AG10803 (cell line): Measurements from ENCODE around the gene BABAM2.
A peak's percentile ranks its signal among the peaks of the same experiment; 100 is the strongest.

Experiments used
- DNase-seq: peaks from one replicate; pipeline ENCODE4 v3.0.0; 2010; ENCODE audit warnings: low read depth
- H3K4me3 ChIP-seq: 2 replicates; pipeline ENCODE4 v1.5.1; 2011; ENCODE audit warnings: mild to moderate bottlenecking, low read length, control low read depth
- TF ChIP-seq, protein P1 (sequence below): conservative IDR thresholded peaks from 2 replicates; pipeline ENCODE4 v1.5.1; 2011; ENCODE audit warnings: mild to moderate bottlenecking, low read length, control low read depth, inconsistent platforms

The BABAM2 gene

DNA sequence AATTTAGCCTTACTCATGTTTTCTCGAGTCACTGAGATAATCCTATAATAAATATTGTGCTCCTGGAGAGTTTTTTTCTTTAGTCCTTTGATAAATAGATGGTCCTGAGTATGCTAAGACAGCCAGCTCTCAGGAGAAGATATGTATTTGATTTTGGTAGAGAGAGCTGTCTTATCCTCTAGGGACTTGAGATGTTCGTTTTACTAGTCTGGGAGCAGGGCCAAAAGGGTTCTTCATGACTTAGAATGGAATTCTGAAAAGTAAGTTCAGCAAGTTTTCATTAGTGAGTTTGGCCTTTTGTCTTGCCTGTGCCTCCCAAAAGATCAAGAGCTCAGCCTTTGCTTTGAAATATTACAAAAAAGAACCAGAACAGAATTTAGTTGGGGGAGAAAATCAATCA lies 246.7 kb downstream of the BABAM2 start:
- H3K4me3 ChIP-seq = no peak overlapping the region
- TF ChIP-seq, protein P1, sequence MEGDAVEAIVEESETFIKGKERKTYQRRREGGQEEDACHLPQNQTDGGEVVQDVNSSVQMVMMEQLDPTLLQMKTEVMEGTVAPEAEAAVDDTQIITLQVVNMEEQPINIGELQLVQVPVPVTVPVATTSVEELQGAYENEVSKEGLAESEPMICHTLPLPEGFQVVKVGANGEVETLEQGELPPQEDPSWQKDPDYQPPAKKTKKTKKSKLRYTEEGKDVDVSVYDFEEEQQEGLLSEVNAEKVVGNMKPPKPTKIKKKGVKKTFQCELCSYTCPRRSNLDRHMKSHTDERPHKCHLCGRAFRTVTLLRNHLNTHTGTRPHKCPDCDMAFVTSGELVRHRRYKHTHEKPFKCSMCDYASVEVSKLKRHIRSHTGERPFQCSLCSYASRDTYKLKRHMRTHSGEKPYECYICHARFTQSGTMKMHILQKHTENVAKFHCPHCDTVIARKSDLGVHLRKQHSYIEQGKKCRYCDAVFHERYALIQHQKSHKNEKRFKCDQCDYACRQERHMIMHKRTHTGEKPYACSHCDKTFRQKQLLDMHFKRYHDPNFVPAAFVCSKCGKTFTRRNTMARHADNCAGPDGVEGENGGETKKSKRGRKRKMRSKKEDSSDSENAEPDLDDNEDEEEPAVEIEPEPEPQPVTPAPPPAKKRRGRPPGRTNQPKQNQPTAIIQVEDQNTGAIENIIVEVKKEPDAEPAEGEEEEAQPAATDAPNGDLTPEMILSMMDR = no peak
- peak; percentile 95 for DNase-seq

DNA sequence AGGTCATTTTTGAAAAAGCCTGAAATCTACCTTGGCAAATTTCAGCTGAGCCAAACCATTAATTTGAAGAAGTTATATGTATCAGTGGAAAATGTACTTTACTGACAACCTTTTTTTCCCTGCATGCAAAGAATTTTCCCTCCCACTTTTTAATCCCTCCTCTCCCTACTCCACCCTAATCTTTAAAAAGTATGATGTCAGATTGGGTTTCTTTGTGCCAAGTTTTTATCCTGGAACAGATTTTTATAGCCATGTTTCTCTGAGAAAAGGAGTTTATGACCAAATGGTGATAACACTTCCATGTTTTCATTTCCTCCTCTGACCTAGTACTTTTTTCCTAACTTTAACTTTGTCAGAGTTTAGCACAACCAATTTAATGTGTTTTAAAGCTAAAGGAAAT lies 251.9 kb downstream of the BABAM2 start:
- DNase-seq = peak; percentile 22
- no peak overlapping the region for H3K4me3 ChIP-seq
- TF ChIP-seq, protein P1 = no peak

DNA sequence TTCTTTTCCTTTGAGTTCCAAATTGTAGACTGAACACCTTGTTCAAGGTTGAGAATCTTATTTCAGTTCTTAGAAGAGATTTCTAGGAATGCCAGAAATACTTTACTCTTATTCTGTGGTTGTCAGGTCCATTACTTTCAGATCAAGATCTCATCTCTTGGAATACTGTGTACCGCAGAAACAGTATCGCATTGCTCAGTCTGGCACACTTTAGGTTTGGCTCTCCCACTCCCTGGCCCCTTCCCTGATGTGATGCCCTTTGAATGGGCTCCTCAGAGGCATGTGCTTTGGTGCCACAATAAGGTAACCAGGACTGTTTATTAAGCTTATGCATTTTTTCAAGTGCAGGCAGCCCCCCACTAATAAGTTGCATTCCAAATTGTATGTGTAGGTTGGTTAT lies 257.5 kb downstream of the BABAM2 start:
- TF ChIP-seq, protein P1 = no peak
- DNase-seq = no peak
- H3K4me3 ChIP-seq = no peak overlapping the region

DNA sequence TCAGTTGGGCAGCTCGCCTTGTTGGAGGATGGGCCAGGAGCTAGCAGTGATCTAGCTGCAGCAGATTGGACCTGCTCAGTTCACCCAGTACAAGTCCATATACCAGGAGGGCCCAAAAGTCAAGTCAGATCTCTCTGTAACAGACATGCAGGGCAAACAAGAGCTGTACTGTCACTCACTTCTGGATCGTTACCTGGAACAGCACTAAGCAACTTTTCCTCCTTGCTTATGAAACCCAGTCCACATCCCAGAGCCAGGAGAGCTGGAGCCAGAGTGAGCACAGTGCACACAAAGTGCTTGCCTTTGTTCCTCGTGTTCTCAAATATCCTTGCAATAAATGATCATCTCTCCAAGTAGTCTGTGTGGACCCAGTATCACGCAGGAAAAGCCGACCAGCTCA lies 258.0 kb downstream of the BABAM2 start:
- DNase-seq = no peak
- no peak overlapping the region for H3K4me3 ChIP-seq
- TF ChIP-seq, protein P1 = no peak

DNA sequence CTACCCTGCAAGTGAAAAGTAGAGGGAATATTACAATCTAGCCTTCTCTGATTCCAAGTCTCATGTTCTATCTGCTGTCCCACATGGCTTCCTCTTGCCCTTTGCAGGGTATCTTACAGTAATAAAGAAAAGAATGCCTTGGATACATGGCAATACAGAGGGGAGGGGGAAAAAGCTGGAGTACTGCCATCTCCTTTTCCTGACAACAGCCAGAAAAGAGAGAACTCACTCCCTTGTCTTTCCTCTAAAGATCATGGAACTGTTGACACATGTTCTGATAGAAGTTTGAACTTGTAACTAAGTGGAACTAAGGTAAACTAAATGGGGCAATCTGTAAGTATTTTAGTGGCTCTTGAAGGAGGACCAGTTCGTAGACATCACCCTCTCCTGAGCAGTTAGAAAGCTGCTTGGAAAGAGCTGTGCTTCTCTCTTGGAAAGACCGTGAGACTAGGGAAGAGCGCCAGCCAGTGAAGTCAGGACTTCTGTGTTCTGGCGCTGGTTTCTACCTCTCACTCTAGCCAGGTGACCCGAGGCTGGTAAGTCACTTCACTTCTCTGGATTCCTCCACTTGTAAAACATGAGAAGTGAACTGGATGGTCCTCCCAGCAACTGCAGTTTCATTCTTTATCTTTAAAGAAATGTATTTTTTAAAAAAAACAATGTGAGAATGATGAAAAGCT lies 259.8 kb downstream of the BABAM2 start:
- no peak for DNase-seq
- TF ChIP-seq, protein P1 = no peak
- no peak overlapping the region for H3K4me3 ChIP-seq

DNA sequence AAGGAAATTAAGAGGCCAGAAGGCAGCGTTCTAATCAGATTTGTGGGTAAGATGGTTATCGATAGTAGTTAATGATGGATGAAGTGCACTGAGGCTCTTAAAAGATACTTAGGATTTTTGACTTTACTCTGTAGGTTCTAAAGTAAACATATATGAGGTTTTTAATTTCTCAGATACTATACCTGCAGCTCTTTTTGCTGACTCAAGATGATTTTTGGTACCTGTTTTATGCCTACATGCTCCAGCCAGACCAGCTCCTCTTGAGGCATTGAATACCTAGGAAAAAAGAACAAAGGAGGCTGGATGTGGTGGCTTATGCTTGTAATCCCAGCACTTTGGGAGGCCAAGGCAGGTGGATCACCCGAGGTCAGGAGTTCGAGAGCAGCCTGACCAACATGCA lies 260.5 kb downstream of the BABAM2 start:
- TF ChIP-seq, protein P1 = no peak
- H3K4me3 ChIP-seq = no peak overlapping the region
- DNase-seq = no peak

DNA sequence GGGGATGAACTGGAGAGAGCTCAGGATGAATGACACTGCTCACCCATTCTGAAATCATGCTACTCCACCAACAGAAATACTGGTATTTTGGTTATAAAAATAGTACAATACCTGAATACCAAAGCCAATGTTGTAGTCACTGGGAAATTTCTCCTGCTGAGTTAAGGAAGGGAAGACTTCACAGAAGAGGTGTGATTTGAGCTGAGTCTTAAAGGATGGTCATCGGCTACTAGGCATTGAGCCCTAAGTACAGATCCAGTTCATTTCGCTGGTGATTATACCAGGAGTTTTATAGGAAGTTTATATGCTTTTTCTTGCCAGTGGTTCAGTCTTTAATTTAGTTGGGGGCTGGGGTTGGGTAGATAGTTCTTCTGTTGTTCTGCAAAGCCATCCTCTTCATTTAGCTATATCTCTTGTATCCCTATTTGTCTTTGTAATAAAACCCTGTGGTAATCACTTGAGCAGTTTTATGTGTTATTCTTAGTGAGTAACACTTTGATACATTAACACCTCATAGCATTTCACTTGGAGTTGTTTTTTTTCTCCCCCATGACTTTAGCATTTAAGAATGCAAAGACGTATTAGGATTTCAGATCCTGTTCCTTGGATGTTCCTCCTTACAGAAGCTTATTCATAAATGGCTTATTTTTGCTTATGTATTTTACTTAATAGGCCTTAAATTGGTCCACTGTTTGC lies 262.2 kb downstream of the BABAM2 start:
- peak; percentile 58 for DNase-seq
- no peak overlapping the region for H3K4me3 ChIP-seq
- TF ChIP-seq, protein P1 = no peak
